Heart left ventricle (tissue), 16 donors: Measurements from ENCODE around the gene ARF1. TPM values are rescaled to one million over a fixed set of nuclear protein-coding genes. Genes with fewer than 3 reads are reported as not detected.

ENCODE experiments used
- ATAC-seq, 4 donors: fragments of 200-7000 bp; cut with Tn5 transposase; one replicate each; pipeline ENCODE4 v1.9.1; 2020 to 2022; ENCODE audit warnings: moderate library complexity in 4 of 4, mild to moderate bottlenecking in 3 of 4, moderate number of reproducible peaks in 1 of 4
- DNase-seq, 5 donors: peaks; one replicate each; pipeline ENCODE4 v3.0.0-alpha.2; 2020
- H3K27ac ChIP-seq, 12 donors: fragments of 200-600 bp; sonication (generic) in 4 of 12; one replicate each; pipeline versions ENCODE4 v1.5.0 to v1.8.0; 2016 to 2022; ENCODE audit warnings: mild to moderate bottlenecking in 2 of 12
- H3K27me3 ChIP-seq, 9 donors: fragments of 200-600 bp; sonication (generic) in 2 of 9; one replicate each; pipeline versions ENCODE4 v1.5.1 to v1.8.0; 2016 to 2022; ENCODE audit warnings: mild to moderate bottlenecking in 3 of 9
- H3K36me3 ChIP-seq, 9 donors: fragments of 200-600 bp; sonication (generic) in 2 of 9; one replicate each; pipeline versions ENCODE4 v1.5.0 to v1.8.0; 2018 to 2022; ENCODE audit warnings: mild to moderate bottlenecking in 2 of 9
- H3K4me1 ChIP-seq, 12 donors: fragments of 200-600 bp; sonication (generic) in 4 of 12; one replicate each; pipeline versions ENCODE4 v1.5.0 to v1.8.0; 2016 to 2022; ENCODE audit warnings: mild to moderate bottlenecking in 3 of 12
- H3K4me3 ChIP-seq, 12 donors: fragments of 200-600 bp; sonication (generic) in 4 of 12; one replicate each; pipeline versions ENCODE4 v1.5.0 to v1.8.0; 2017 to 2022; ENCODE audit warnings: mild to moderate bottlenecking in 9 of 12, moderate library complexity in 4 of 12
- H3K9me3 ChIP-seq, 12 donors: fragments of 200-600 bp; sonication (generic) in 4 of 12; one replicate each; pipeline versions ENCODE4 v1.5.0 to v1.8.0; 2016 to 2022; ENCODE audit warnings: mild to moderate bottlenecking in 1 of 12
- POLR2A ChIP-seq, 2 donors: fragments of 450-650 bp; IDR thresholded peaks; one replicate each; pipeline ENCODE4 v1.6.1; 2017; ENCODE audit warnings: antibody characterized with exemption in 2 of 2, mild to moderate bottlenecking in 2 of 2, moderate library complexity in 2 of 2
- WGBS, 4 donors: extraction: QIAGEN DNeasy Blood & Tissue Kit in 2 of 4; methylation state at CpG; one replicate each; pipeline versions ENCODE4 v1.1.5 to v1.1.7; 2013 to 2018; 5-methylcytosine and 5-hydroxymethylcytosine counted together
- intact Hi-C, 10 donors: fragments of 100-400 bp; cut with DNase I; formaldehyde crosslinking; loops; one replicate each; pipeline versions ENCODE4 v1.11.1 to v1.14.2; 2022
- polyA plus RNA-seq, 2 donors: library from polyadenylated mRNA; stranded (reverse); fragments of 200-250 nt; gene quantifications; one replicate each; pipeline ENCODE4 v1.2.3, GENCODE V29; 2013
- total RNA-seq, 9 donors: library from RNA; depleted of rRNA in 2 of 9; stranded (reverse); fragments of >200 nt in 2 of 9; fragmentation: NEBNext Ultra II Directional in 3 of 9; extraction: Animal tissue kit (Norgen Biotek cat#: 25700) in 3 of 9; gene quantifications; one replicate each; pipeline versions ENCODE4 v1.1.0 to v1.2.4, GENCODE V29; 2016 to 2023
- TF ChIP-seq, protein P1 (sequence below), 12 donors: fragments of 200-600 bp; sonication (generic) in 4 of 12; IDR thresholded peaks; one replicate each; pipeline versions ENCODE4 v1.5.0 to v1.8.0; 2018 to 2022; ENCODE audit warnings: antibody characterized with exemption in 12 of 12, mild to moderate bottlenecking in 5 of 12
- donor health status: ischemic (EF 13 %, LVEDD 7.1; RV severe dilation, severe dysfunction).
- donor health status: healthy with polysubstance abuse.
- donor health status: DM: no; HTN: yes; CAD: no.
- donor health status: DM: no; HTN: no; CAD: no.
- donor health status: ischemic (EF 25% LVEDD 6.9; RV normal size, moderate dysfunction).
- donor health status: ischemic (EF 25% LVEDD 5.7; RV mildly dilated, moderate dysfunction).
- donor health status: healthy.
- donor health status: DM: yes; HTN: yes; CAD: no.
- donor health status: ischemic (EF 35%, LVEDD 5.7; RV mildly dilated, moderate dysfunction).
- donor health status: nonischemic (EF 11% LVEDD 7.7; RV severe dilation, severe dysfunction).
- donor health status: DM: yes; HTN: yes; CAD: no.
- donor health status: PGD.
- donor health status: ischemic (EF 29% LVEDD 5.4; RV normal size, mild dysfunction).
- donor health status: nonischemic (EF 23%, LVEDD 6.1; RV moderate dilation, normal function).

The ARF1 gene
- total and polyA plus RNA-seq, 11 donors = 217 to 580 (median 310) TPM

DNA sequence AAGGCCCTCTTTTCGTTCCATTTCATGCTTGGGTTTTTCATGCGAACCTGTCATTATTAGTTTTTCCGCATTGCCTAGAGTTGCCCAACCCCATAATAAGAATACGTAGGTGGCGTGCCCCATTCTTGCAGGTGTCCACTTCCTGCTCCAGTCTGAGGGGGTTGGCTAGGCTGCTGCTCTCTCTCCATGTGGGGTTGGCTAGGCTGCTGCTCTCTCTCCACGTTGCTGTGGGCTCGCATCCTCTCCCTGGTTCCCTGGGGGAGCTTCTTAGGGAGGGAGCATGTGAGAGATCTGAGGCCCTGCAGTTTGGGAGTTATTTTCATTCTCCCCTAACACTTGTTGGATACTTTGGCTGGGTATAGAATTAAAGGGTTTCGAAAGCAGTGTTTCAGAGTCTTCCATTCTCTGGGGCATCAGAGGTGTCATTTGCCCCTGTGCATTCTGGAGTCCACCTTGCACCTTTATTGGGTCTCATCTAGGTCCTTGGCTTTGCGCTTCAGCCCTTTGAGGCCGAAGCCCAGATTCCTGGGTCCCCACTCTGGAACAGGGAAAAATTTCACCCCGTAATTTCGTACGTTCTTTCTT lies 12.0 kb downstream of the ARF1 start:
- H3K36me3 ChIP-seq = peaks cover 0 to 68% (median 31%) of the 10 kb centered on the region in 9 donors
- 87 to 95% (median 89%) methylated on average over 13 of the region's 13 CpGs for WGBS, 4 donors

DNA sequence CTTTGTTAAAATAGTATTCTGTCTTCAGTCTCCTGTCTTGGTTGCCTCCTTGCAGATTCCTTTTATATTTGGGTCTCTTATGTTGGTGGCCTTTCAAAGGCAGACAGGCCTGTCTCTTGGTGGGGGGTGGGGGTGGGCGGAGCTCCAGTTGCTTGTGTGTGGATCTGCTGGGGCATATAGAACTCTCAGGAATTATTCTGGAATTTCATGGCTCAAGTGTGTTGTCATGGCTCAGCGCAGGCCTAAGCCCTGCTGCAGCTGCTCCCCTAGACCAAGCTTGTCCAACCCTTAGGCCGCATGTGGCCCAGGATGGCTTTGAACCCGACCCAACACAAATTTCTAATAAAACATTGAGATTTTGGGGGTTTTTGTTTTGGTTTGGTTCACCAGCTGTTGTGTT lies 12.7 kb downstream of the ARF1 start:
- H3K4me1 ChIP-seq = peaks cover 7 to 65% (median 37%) of the 10 kb centered on the region in 12 donors
- TF ChIP-seq, protein P1, sequence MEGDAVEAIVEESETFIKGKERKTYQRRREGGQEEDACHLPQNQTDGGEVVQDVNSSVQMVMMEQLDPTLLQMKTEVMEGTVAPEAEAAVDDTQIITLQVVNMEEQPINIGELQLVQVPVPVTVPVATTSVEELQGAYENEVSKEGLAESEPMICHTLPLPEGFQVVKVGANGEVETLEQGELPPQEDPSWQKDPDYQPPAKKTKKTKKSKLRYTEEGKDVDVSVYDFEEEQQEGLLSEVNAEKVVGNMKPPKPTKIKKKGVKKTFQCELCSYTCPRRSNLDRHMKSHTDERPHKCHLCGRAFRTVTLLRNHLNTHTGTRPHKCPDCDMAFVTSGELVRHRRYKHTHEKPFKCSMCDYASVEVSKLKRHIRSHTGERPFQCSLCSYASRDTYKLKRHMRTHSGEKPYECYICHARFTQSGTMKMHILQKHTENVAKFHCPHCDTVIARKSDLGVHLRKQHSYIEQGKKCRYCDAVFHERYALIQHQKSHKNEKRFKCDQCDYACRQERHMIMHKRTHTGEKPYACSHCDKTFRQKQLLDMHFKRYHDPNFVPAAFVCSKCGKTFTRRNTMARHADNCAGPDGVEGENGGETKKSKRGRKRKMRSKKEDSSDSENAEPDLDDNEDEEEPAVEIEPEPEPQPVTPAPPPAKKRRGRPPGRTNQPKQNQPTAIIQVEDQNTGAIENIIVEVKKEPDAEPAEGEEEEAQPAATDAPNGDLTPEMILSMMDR (IDR thresholded peaks at IDR 0.05) = no peak
- no peak for TF ChIP-seq POLR2A (IDR thresholded peaks at IDR 0.05)
- WGBS, 4 donors = 96 to 98% (median 97%) methylated on average over 4 of the region's 4 CpGs
- H3K27ac ChIP-seq = no peak overlapping the region
- H3K9me3 ChIP-seq = peaks cover 0 to 16% (median 7%) of the 10 kb centered on the region in 12 donors
- H3K36me3 ChIP-seq = peaks cover 0 to 75% (median 37%) of the 10 kb centered on the region in 9 donors
- H3K4me3 ChIP-seq = no peak overlapping the region
- ATAC-seq (no peak), DNase-seq (no peak)
- intact Hi-C loops = no loop called here
- H3K27me3 ChIP-seq = no peaks in the 10 kb centered on the region

More for the DNA sequence above, 12.0 kb downstream of the ARF1 start:
- TF ChIP-seq POLR2A (IDR thresholded peaks at IDR 0.05) = no peak
- TF ChIP-seq, protein P1 (IDR thresholded peaks at IDR 0.05) = no peak
- Histone ChIP-seq H3K4me1 (peaks cover 14 to 70% (median 43%) of the 10 kb centered on the region in 12 donors), H3K4me3 (no peak overlapping the region), H3K27me3 (no peaks in the 10 kb centered on the region), H3K9me3 (peaks cover 0 to 16% (median 7%) of the 10 kb centered on the region in 12 donors), H3K27ac (no peak overlapping the region)
- DNase-seq (no peak), ATAC-seq (no peak)
- intact Hi-C loops = no loop called here

DNA sequence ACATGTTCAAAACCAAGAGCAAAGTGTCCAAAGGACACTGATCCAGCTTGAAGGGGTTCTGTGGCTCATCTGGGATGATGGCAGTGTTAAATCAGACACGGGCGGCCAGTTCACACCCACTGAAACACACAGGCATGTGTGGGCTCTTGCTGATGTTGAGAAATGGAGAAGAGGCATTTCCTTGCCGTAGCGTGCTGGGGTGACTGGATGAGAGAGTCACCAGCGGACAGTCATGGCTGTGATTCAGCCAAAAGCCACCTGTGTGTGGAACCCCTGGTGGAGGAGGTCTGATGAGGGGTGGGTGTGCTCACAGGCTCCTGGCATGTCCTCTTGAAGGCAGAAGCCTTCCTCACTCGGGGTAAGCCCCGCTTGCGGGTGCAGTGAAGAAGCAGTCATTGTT lies 13.4 kb downstream of the ARF1 start:
- H3K4me3 ChIP-seq = no peak overlapping the region
- H3K27me3 ChIP-seq = no peaks in the 10 kb centered on the region
- H3K36me3 ChIP-seq = peaks cover 0 to 75% (median 45%) of the 10 kb centered on the region in 9 donors
- TF ChIP-seq POLR2A (IDR thresholded peaks at IDR 0.05) = no peak
- TF ChIP-seq, protein P1 (IDR thresholded peaks at IDR 0.05) = no peak
- H3K9me3 ChIP-seq = peaks cover 0 to 16% (median 7%) of the 10 kb centered on the region in 12 donors
- DNase-seq = peak in 1 of 5 donors; percentile 13
- intact Hi-C loops = no loop called here
- 92 to 95% (median 95%) methylated on average over 5 to 8 of the region's 8 CpGs for WGBS, 4 donors
- no peak overlapping the region for H3K27ac ChIP-seq
- ATAC-seq = no peak
- peaks cover 0 to 57% (median 29%) of the 10 kb centered on the region in 12 donors for H3K4me1 ChIP-seq

DNA sequence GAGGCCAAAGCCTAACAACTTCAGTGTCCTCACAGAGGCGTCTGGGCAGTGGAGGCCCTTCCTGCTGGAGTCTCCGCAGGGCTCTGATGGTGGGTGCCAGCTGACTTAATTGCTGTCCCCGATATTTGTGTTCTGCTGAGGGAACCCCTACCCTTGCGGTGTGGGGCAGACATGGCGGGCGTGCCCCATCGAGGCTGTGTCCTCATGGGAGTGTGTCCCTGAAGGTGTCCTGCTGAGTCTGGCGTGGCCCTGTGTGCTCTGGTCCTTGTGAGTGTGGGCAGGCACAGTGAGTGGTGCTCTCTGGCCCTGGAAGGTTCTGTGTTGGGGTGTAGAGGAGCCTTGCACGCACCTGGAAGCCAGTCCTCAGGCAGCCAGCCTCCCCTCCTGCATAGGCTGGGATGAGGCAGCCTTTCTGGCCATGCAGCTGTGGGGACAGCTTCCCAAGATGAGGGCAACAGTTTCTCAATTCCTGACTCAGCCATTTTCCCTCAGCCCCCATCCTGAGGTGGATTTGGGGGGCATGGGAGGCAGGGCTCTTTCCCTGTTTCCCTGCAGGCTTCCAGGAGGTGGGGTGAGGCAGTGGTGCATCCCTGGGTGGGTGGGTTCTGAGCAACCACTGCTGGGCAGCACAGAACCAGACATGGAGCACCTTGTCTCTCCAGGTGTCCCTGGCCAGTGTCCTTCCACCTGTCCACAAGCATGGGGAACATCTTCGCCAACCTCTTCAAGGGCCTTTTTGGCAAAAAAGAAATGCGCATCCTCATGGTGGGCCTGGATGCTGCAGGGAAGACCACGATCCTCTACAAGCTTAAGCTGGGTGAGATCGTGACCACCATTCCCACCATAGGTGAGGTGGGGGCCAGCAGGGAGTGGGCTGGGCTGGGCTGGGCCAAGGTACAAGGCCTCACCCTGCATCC lies 14.2 kb downstream of the ARF1 start:
- Histone ChIP-seq H3K27me3 (no peaks in the 10 kb centered on the region), H3K36me3 (peaks cover 0 to 72% (median 50%) of the 10 kb centered on the region in 9 donors), H3K4me3 (no peak overlapping the region), H3K9me3 (peaks cover 0 to 16% (median 7%) of the 10 kb centered on the region in 12 donors), H3K27ac (no peak overlapping the region), H3K4me1 (peaks cover 0 to 53% (median 23%) of the 10 kb centered on the region in 12 donors)
- no peak for ATAC-seq
- 90 to 97% (median 94%) methylated on average over 5 to 13 of the region's 13 CpGs for WGBS, 4 donors
- intact Hi-C loops = no loop called here
- TF ChIP-seq, protein P1 (IDR thresholded peaks at IDR 0.05) = no peak
- TF ChIP-seq POLR2A (IDR thresholded peaks at IDR 0.05) = no peak
- peak in 1 of 5 donors; percentile 14 for DNase-seq
